Endothelial cell (in vitro differentiated cells): ENCODE results near the gene FUT9. TPM values are rescaled to one million over a fixed set of nuclear protein-coding genes. Genes with fewer than 3 reads are reported as not detected.

Experiments
- DNase-seq: peaks from one replicate; pipeline ENCODE4 v3.0.0; 2021; ENCODE audit warnings: low spot score
- H3K27ac Mint-ChIP-seq: one replicate; pipeline ENCODE4 v1.8.0; 2021; ENCODE audit warnings: mixed read lengths, inconsistent platforms; ENCODE audit not compliant: unreplicated experiment
- H3K27me3 Mint-ChIP-seq: one replicate; pipeline ENCODE4 v1.8.0; 2021; ENCODE audit warnings: mild to moderate bottlenecking, moderate library complexity, mixed read lengths, inconsistent platforms; ENCODE audit not compliant: unreplicated experiment
- H3K36me3 Mint-ChIP-seq: one replicate; pipeline ENCODE4 v1.8.0; 2021; ENCODE audit warnings: mild to moderate bottlenecking, low read depth, mixed read lengths, inconsistent platforms; ENCODE audit not compliant: unreplicated experiment
- H3K4me1 Mint-ChIP-seq: one replicate; pipeline ENCODE4 v1.8.0; 2021; ENCODE audit warnings: mild to moderate bottlenecking, mixed read lengths, inconsistent platforms; ENCODE audit not compliant: unreplicated experiment
- H3K4me3 Mint-ChIP-seq: one replicate; pipeline ENCODE4 v1.8.0; 2021; ENCODE audit warnings: mild to moderate bottlenecking, mixed read lengths, inconsistent platforms; ENCODE audit not compliant: unreplicated experiment
- H3K9me3 Mint-ChIP-seq: one replicate; pipeline ENCODE4 v1.8.0; 2021; ENCODE audit warnings: mixed read lengths, inconsistent platforms; ENCODE audit not compliant: unreplicated experiment
- total RNA-seq: library from RNA; stranded (reverse); fragmentation: NEBNext Ultra II Directional; extraction: Animal tissue kit (Norgen Biotek cat#: 25700); gene quantifications from one replicate; pipeline ENCODE4 v1.2.1, GENCODE V29; 2021; ENCODE audit not compliant: unreplicated experiment
- TF ChIP-seq, protein P1 (sequence below): fragments of 200-600 bp; sonication (generic); IDR thresholded peaks from one replicate; pipeline ENCODE4 v1.5.0; 2021; ENCODE audit warnings: antibody characterized with exemption; ENCODE audit not compliant: unreplicated experiment

FUT9 gene
- total RNA-seq, 1 donor from 2014 or later, result 5.7 TPM

DNA sequence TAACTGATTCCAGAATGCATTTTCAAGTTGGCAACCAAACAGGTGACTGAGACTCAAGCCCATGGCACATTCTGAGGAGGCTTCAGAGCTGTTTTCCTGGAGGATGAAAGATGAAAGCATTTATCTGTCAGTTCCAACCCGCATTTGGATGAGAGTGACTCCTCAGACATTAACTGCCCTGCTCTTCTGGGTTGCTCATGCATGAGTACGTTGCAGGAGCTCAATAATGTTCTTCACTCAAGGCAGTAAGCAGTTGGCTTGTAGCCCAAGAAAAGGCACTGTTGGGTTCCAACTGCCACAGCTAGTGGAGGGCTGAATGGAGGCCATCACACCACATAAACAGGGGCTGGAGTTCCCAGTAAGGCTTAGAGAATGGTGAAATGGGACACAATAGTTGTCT, 155.3 kb downstream of the FUT9 start:
- H3K4me3 Mint-ChIP-seq, result no peak overlapping the region
- no peak for DNase-seq
- no peaks in the 10 kb centered on the region for H3K4me1 Mint-ChIP-seq
- H3K36me3 Mint-ChIP-seq, result no peaks in the 10 kb centered on the region
- peaks cover 1% of the 10 kb centered on the region for H3K27me3 Mint-ChIP-seq
- H3K9me3 Mint-ChIP-seq, result no peaks in the 10 kb centered on the region
- no peak overlapping the region for H3K27ac Mint-ChIP-seq
- TF ChIP-seq, protein P1, sequence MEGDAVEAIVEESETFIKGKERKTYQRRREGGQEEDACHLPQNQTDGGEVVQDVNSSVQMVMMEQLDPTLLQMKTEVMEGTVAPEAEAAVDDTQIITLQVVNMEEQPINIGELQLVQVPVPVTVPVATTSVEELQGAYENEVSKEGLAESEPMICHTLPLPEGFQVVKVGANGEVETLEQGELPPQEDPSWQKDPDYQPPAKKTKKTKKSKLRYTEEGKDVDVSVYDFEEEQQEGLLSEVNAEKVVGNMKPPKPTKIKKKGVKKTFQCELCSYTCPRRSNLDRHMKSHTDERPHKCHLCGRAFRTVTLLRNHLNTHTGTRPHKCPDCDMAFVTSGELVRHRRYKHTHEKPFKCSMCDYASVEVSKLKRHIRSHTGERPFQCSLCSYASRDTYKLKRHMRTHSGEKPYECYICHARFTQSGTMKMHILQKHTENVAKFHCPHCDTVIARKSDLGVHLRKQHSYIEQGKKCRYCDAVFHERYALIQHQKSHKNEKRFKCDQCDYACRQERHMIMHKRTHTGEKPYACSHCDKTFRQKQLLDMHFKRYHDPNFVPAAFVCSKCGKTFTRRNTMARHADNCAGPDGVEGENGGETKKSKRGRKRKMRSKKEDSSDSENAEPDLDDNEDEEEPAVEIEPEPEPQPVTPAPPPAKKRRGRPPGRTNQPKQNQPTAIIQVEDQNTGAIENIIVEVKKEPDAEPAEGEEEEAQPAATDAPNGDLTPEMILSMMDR, result no peak

DNA sequence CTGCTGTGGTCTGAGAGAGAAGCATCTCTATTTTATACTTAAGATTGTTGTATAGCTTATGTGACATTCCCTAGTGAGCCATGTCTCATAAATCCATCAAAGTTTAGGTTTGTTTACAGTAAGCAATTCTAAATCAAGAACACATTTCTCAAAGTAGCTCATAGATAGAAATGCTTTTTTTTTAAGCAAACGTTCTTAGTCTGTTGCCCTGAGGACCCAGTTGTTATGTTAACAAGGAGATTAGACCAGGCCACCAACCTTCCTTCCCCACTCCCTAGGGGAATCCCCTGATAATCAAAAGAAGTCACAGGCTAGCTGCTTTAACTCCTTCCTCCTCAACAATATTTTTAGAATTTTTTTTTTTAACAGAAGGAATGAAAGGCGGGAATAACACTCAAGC, 169.0 kb downstream of the FUT9 start:
- no peak overlapping the region for H3K4me3 Mint-ChIP-seq
- peaks cover 2% of the 10 kb centered on the region for H3K27me3 Mint-ChIP-seq
- H3K4me1 Mint-ChIP-seq, result no peaks in the 10 kb centered on the region
- no peak for DNase-seq
- H3K36me3 Mint-ChIP-seq, result no peaks in the 10 kb centered on the region
- TF ChIP-seq, protein P1, result no peak
- H3K9me3 Mint-ChIP-seq, result no peaks in the 10 kb centered on the region
- no peak overlapping the region for H3K27ac Mint-ChIP-seq

DNA sequence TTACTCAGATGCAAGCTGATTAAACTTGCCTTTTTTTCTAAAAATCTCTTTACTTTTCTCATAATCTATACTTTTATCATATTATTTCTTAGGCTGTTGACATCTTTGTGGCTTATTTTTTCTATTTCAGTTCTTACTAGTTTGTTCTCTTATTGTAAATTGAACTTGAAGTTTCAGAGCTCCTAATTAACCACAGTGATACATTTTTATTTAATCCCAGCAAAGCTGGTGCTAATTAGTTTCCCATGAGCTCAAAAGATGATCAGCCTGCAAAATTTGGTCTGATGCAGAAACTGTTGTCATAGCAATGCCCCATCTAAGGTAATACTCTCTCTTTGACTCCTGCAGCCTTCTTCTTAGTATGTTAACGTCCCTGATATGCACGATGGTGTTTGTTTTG, 170.3 kb downstream of the FUT9 start:
- Mint-ChIP-seq H3K9me3 (no peaks in the 10 kb centered on the region), H3K4me3 (no peak overlapping the region), H3K36me3 (no peaks in the 10 kb centered on the region), H3K27me3 (peaks cover 2% of the 10 kb centered on the region), H3K27ac (no peak overlapping the region), H3K4me1 (no peaks in the 10 kb centered on the region)
- DNase-seq, result no peak
- TF ChIP-seq, protein P1, result no peak

DNA sequence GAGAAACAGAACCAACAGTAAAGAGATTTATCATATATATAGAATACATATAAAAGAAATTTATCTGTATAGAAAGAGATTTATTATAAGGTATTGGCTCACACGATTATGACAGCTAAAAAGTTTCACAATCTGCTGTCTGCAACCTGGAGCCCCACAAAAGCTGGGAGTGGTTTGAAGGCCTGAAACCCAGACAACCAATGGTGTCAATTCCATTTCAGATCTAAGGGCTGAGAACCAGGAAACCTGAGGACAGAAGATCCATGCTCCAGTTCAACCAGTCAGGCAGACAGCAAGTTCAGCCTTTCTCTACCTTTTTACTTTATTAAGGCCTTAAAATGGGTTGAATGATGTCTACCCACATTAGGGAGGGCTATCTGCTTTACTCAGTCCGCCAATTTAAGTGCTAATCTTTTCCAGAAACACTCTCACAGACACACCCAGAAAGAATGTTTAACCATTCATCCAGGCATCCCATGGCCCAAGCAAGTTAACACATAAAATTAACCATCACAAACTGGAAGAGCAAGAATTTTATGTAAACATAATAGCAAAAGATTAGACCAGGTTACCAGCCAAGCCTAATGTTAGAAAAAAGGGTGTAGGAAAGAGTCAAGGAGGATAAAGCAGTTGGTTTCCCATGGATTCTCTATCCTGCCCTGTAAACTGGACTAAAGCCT, 170.9 kb downstream of the FUT9 start:
- Mint-ChIP-seq H3K4me3 (no peak overlapping the region), H3K36me3 (no peaks in the 10 kb centered on the region), H3K9me3 (no peaks in the 10 kb centered on the region), H3K27me3 (peaks cover 2% of the 10 kb centered on the region), H3K4me1 (no peaks in the 10 kb centered on the region), H3K27ac (no peak overlapping the region)
- TF ChIP-seq, protein P1, result no peak
- no peak for DNase-seq

DNA sequence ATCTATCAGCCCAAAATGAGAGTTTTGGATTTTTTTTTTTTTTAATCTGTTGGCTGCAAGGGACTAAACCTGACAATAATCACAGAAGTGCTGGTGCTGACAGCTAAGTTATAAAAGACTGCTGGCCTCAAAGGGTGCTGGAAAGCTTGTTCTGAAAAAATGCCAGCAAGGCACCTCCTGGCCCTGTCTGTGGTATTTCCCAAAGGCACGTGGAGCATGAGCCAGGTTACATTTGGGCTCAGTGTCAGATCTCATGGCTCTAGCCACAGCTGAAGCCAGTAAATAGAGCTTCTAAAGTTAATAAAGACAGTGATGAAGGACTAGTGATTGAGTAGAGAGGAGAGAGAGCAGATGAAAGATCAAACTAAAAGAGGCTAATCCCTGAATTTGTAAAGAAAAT, 178.9 kb downstream of the FUT9 start:
- TF ChIP-seq, protein P1, result no peak
- DNase-seq, result no peak
- no peaks in the 10 kb centered on the region for H3K27me3 Mint-ChIP-seq
- H3K4me3 Mint-ChIP-seq, result no peak overlapping the region
- no peaks in the 10 kb centered on the region for H3K36me3 Mint-ChIP-seq
- H3K9me3 Mint-ChIP-seq, result no peaks in the 10 kb centered on the region
- H3K27ac Mint-ChIP-seq, result no peak overlapping the region
- H3K4me1 Mint-ChIP-seq, result no peaks in the 10 kb centered on the region
